ENCODE measurements around the gene FKBP2.

Gene FKBP2

GRCh38 chr11:64240435-64241240 lies at the start of gene FKBP2:
FKBP2 (plus strand) TSS chr11:64241095; CDS start chr11:64242388, 1,293 bp downstream.
- DNase-seq = peak; percentile 99

GRCh38 chr11:64192434-64192833 lies 48.5 kb upstream of the FKBP2 start:
- no peak for DNase-seq

DNA sequence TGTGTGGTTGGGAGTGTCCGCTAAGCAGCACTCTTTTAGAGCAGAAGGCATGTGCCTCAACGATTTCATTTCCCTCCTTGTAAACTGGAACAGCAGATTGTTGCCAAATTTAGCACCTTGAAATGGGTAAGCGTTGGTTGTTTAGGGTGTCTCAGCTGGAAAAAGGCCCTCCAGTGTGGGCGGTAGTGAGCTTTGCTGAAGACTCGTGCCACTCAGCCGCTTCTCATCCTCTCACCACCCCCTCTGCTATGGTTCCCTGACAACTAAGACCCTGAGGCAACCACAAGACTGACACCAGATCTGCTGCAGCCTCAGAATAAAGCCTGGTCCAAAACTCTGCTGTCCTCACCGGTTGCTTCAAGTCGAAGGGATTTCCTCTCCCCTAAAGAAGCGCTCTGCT lies 44.3 kb upstream of the FKBP2 start:
- no peak for DNase-seq

GRCh38 chr11:64198511-64198910 lies 42.4 kb upstream of the FKBP2 start:
- DNase-seq = no peak

DNA sequence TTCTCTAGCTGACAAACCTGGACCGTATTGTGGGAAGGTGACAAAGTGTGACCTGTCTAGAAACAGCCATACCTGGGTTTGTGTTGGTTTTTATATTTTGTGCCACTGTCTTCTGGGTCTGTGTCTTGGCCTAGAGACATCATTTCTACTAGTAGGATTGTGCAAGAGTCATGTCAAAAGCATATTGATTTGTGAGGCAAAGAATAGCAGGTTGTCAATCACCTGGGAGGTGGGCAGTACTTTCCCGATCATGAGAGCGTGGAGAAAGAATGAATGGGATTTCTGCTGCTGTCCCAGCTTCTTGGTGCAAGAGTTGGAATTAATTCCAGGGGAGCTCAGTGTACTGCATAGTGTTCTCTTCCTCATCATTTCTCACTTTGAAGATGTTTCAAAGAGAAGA lies 39.4 kb upstream of the FKBP2 start:
- DNase-seq = no peak

- no peak for DNase-seq
Measured at GRCh38 chr11:64202992-64203391, 37.9 kb upstream of the FKBP2 start.

DNA sequence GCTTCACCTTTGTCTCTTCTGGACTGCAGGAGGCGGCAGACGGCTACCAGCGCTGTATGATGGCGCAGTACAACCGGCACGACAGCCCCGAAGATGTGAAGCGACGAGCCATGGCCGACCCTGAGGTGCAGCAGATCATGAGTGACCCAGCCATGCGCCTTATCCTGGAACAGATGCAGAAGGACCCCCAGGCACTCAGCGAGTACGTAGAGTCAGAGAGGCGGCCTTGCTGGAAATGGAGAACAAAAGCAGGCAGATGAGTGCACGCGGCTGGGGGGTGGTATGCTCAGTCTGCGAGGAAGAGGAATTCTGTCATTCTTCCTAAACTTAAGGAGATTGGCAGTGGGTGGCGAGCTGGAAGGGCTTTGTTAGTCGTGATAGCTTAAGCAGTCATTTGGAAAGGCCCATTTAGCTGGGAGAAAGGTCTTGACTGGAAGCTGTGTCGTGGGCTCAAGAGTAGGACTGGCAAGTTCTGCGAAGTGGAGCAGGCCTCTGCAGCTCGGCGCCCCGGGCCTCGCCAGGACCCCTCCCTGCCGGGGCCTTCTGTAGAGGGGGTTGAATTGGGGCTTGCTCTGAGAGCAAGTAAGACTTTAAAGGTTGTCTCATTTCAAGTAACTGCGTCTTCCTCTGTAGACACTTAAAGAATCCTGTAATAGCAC lies 37.3 kb upstream of the FKBP2 start:
- no peak for DNase-seq

DNA sequence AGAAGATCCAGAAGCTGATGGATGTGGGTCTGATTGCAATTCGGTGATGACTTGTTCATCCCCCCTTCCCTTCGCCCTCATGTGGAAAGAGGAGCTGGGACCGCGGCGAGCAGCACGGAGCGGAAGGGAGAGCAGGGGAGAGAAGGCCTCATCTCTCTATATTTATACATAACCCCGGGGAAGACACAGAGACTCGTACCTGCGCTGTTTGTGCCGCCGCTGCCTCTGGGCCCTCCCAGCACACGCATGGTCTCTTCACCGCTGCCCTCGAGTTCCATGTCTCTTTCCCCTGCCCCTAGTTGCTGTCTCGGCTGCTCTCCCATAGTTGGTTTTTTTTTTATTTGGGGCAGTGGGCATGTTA lies 36.8 kb upstream of the FKBP2 start:
- no peak for DNase-seq

DNA sequence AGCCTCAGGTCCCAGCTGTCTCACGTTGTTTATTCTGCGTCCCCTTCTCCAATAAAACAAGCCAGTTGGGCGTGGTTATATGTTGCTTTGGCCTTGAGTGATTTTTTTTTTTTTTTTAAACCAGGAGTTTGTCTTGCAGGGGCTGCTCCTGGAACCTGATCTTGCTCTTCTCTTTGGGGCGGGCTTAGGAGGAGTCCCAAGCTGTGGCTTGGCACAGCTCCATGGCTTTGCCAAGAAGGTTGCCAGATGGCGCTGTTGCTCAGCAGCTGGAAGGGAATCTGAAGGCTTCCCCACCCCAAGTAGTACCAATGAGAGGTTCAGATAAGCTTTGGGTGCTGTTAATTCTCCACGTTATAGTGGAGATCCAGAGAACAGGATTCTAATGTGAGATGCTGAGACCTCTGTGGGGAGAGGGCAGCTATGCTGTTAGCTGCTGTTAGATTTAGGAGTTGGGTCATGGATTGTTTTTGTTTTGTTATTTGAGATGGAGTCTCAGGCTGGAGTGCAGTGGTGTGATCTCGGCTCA lies 36.4 kb upstream of the FKBP2 start:
- DNase-seq = peak; percentile 97

- DNase-seq = peak; percentile 32
Measured at GRCh38 chr11:64206457-64207255, 34.2 kb upstream of the FKBP2 start, which contains the start of gene FERMT3. FERMT3 (plus strand) TSS chr11:64206721; CDS start chr11:64207365, 644 bp downstream.

GRCh38 chr11:64207256-64208085 lies 33.4 kb upstream of the FKBP2 start:
- peak; percentile 23 for DNase-seq

DNA sequence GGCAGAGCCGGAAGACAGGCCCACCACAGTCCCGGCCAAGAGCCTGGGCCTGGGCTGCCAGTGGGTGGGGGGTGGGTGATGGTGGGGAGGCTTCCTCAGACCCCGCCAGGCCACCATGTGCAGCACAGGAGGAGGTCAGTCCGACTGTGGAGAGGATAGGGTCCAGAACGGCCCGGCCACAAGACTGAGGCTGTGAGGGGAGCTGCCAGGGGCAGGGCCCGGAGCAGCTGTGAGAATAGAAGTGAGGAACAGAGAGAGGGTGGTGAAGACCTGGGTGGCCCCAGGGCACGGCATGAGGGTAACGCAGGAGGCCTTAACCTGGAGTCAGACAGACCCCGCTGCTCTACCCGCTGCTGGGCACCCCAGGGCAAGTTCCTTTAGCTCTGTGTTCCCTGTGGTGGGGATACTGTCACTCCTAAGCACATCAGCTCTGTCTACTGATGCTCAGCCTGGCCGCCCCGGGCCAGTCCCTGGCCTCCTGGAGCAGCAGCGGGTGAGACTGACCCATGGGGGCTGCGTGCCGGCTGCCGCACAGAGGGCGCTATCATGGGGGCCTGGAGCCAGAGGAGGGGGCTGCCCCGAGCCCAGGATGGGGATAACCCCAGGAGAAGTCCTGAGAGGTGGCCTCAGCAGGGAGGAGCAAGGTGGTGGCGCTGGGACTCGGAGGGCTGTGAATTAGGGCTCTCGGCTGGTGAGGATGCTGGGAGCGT lies 32.7 kb upstream of the FKBP2 start:
- no peak for DNase-seq

DNA sequence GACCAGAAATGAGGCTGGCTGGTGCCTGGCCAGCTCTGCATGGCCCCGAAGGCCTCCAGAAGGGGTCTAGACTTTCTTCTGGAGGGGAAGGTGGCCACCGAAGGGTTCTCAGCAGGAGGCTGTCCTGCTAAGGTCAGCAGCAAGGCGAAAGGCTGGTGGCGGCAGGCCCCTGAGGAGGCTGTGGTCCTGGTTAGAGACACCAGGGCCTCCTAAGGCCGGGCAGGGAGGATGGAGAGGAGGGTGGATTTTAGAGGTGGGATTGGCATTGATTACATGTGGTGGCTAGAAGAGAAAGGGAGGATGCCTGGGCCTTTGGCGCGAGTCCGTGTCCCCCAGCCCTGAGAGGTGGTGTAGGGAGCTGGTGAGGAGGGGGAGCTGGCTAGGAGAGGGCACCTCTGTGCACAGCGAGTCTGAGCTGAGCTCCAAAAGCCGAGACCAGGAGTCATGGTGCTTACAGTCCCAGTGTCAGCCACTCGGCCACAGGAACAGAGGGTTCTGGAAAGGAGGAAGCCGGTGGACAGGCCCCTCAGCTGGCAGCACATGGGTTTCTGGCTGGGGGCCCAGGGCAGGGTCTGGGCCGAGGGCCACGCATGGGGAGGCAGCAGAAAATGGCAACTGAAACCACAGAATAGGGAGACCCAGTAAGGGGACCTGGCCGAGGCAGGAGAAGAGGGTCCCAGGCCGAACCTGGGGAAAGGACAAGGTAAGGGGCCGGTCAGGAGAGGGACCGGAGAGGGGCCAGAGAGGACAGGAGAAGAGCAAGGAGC lies 31.9 kb upstream of the FKBP2 start:
- no peak for DNase-seq

DNA sequence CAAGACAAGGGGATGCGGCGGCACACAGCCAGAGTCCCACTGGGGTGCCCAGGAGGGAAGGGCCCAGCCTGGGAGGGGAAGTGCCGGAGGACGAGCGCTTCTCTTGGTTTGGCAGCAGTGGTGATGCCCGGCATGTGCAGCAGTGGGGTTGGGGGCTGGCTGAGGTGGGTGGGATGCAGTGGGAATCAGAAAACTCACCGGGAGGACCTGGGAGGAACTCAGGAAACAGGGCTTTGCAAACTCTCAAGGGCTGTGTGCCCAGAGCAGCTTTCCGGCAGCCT lies 31.4 kb upstream of the FKBP2 start:
- DNase-seq = no peak

GRCh38 chr11:64210301-64211020 lies 30.4 kb upstream of the FKBP2 start:
- no peak for DNase-seq

DNA sequence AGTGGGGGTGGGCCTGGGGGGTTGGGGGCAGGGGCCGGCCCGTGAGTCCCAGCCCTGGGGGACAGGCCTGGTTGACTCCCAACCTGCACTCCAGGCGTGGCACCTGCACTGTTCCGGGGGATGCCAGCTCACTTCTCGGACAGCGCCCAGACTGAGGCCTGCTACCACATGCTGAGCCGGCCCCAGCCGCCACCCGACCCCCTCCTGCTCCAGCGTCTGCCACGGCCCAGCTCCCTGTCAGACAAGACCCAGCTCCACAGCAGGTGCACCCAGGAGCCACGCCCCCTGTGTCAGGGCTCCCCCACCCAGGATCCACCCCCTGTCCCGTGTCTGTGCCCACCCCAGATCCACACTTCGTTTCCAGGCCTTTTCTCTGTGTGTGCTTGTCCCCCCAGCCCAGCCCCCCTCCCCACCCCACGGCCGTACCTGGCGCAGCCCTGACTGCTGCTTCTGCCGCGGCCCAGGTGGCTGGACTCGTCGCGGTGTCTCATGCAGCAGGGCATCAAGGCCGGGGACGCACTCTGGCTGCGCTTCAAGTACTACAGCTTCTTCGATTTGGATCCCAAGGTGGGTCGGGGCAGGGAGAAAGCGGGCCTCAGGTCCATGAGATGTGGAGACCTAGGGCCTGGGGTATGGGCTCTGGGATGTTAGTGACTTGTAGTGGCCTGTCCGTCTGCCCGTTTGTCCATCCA lies 29.6 kb upstream of the FKBP2 start:
- DNase-seq = no peak

DNA sequence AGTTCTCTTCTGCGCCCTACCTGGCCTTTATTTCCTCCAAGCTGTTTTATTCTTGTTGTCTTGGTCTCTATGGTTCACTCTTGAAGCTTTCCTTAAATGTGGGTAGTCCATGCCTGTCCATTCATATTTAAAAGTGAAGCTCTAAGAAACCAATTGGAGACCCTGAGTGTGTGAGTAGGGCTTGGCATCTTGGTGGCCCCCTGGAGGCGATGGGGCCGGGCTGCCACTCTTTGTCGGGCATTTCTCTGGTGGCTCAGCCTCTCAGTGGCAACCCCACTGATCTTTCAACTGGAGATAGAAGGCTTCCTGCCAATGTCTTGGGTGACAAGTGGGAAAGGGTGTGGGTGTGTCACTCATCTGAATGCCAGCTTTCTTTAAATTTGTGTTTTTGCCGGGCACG lies 24.0 kb upstream of the FKBP2 start:
- no peak for DNase-seq

DNA sequence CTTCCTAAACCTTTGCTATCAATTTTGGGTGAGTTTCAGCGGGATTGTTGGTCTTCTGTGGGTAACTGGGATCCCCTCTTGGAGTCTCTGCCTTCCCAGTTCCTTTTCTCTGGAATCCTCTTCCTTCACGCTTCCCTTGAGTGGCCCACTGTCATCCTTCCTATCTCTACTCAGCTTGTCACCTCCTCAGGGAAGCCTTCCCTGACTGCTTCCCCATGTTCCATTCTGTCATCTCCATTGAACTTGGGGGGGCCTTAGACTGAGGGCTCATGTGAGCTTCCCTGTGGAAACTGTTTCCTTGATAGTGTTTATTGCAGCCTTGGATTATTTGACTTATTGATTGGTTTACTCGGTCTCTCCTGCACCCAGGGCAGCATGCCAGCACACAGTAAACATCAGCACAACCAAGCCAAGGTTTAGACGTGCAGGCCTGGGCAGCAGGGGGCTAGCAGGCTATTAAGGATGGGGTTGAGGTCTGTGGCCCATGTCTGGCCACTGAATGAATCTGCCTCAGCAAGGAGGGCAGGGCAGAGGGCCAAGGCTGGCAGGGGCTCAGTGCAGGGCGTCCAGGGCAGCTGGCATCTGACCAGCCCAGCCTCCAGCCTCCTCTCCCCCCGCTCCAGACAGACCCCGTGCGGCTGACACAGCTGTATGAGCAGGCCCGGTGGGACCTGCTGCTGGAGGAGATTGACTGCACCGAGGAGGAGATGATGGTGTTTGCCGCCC lies 22.1 kb upstream of the FKBP2 start:
- DNase-seq = no peak

GRCh38 chr11:64219354-64219684 lies 21.6 kb upstream of the FKBP2 start:
- no peak for DNase-seq
